ENCODE data around the gene BEX3. TPM values are rescaled to one million over a fixed set of nuclear protein-coding genes. Genes with fewer than 3 reads are reported as not detected.

The BEX3 gene
- total RNA-seq, 2 donors from 2014 or later, result 595 to 651 TPM

- no peak overlapping the region for H3K9ac ChIP-seq (ENCODE audit: extremely low read depth, low read length, poor library complexity, severe bottlenecking)
- H3K4me1 ChIP-seq (ENCODE audit: control insufficient read depth, insufficient read depth, low read length), result no peaks in the 10 kb centered on the region
- Mint-ChIP-seq H3K36me3 (ENCODE audit: low read depth) (peaks cover 8% of the 10 kb centered on the region), H3K4me1 (peaks cover 20% of the 10 kb centered on the region), H3K9me3 (peaks cover 12% of the 10 kb centered on the region), H3K27me3 (ENCODE audit: insufficient read depth) (no peaks in the 10 kb centered on the region), H3K4me3 (no peak overlapping the region), H3K27ac (no peak overlapping the region)
- no peak for TF ChIP-seq CTCF (conservative IDR thresholded peaks at IDR 0.05)
- no peak overlapping the region for H3K4me3 ChIP-seq (ENCODE audit: low read length)
- whole genome bisulfite sequencing, 2 experiments (ENCODE audit: insufficient coverage in 1 of 2, insufficient read length in 1 of 2), result 100% methylated on average over 1 to 2 of the region's 2 CpGs
- H3K36me3 ChIP-seq (ENCODE audit: control insufficient read depth, insufficient read depth, low read length), result peaks cover 8% of the 10 kb centered on the region
- H3K27me3 ChIP-seq (ENCODE audit: control insufficient read depth, insufficient read depth, low read length, poor library complexity, severe bottlenecking), result no peaks in the 10 kb centered on the region
- H3K9me3 ChIP-seq (ENCODE audit: control insufficient read depth, low read length), result no peaks in the 10 kb centered on the region
- no peak overlapping the region for H3K27ac ChIP-seq (ENCODE audit: low read depth, low read length)
- DNase-seq, result no peak
These were observed 3.5 kb upstream of the BEX3 start for GRCh38 chrX:103372886-103373285.

- peaks cover 12% of the 10 kb centered on the region for H3K9me3 Mint-ChIP-seq
- WGBS, 2 experiments (ENCODE audit: insufficient coverage in 1 of 2, insufficient read length in 1 of 2), result 97% methylated on average over 2 of the region's 3 CpGs; no CpG with 5 or more reads in 1 of the 2 experiments
- Histone ChIP-seq H3K27me3 (ENCODE audit: control insufficient read depth, insufficient read depth, low read length, poor library complexity, severe bottlenecking) (no peaks in the 10 kb centered on the region), H3K4me1 (ENCODE audit: control insufficient read depth, insufficient read depth, low read length) (no peaks in the 10 kb centered on the region), H3K9ac (ENCODE audit: extremely low read depth, low read length, poor library complexity, severe bottlenecking) (no peak overlapping the region), H3K36me3 (ENCODE audit: control insufficient read depth, insufficient read depth, low read length) (peaks cover 15% of the 10 kb centered on the region), H3K9me3 (ENCODE audit: control insufficient read depth, low read length) (no peaks in the 10 kb centered on the region), H3K4me3 (ENCODE audit: low read length) (no peak overlapping the region), H3K27ac (ENCODE audit: low read depth, low read length) (no peak overlapping the region)
- no peaks in the 10 kb centered on the region for H3K27me3 Mint-ChIP-seq (ENCODE audit: insufficient read depth)
- no peak overlapping the region for H3K4me3 Mint-ChIP-seq
- TF ChIP-seq CTCF (conservative IDR thresholded peaks at IDR 0.05), result no peak
- H3K27ac Mint-ChIP-seq, result no peak overlapping the region
- no peak for DNase-seq
- H3K4me1 Mint-ChIP-seq, result peaks cover 22% of the 10 kb centered on the region
- peaks cover 10% of the 10 kb centered on the region for H3K36me3 Mint-ChIP-seq (ENCODE audit: low read depth)
These were observed 2.8 kb upstream of the BEX3 start for GRCh38 chrX:103373581-103373980.

- DNase-seq, result peak; percentile 81
- peak overlapping the region; percentile 94 for H3K27ac Mint-ChIP-seq
- peak overlapping the region; percentile 77 for H3K9ac ChIP-seq (ENCODE audit: extremely low read depth, low read length, poor library complexity, severe bottlenecking)
- peaks cover 12% of the 10 kb centered on the region for H3K9me3 Mint-ChIP-seq
- no peaks in the 10 kb centered on the region for H3K4me1 ChIP-seq (ENCODE audit: control insufficient read depth, insufficient read depth, low read length)
- H3K27me3 Mint-ChIP-seq (ENCODE audit: insufficient read depth), result no peaks in the 10 kb centered on the region
- H3K36me3 Mint-ChIP-seq (ENCODE audit: low read depth), result peaks cover 26% of the 10 kb centered on the region
- H3K27me3 ChIP-seq (ENCODE audit: control insufficient read depth, insufficient read depth, low read length, poor library complexity, severe bottlenecking), result no peaks in the 10 kb centered on the region
- peak overlapping the region; percentile 88 for H3K4me3 ChIP-seq (ENCODE audit: low read length)
- no peak for TF ChIP-seq CTCF (conservative IDR thresholded peaks at IDR 0.05)
- peak overlapping the region; percentile 73 for H3K4me3 Mint-ChIP-seq
- WGBS, 2 experiments (ENCODE audit: insufficient coverage in 1 of 2, insufficient read length in 1 of 2), result 0 to 6% methylated on average over 1 to 2 of the region's 19 CpGs
- H3K36me3 ChIP-seq (ENCODE audit: control insufficient read depth, insufficient read depth, low read length), result peaks cover 25% of the 10 kb centered on the region
- H3K27ac ChIP-seq (ENCODE audit: low read depth, low read length), result peak overlapping the region; percentile 66
- no peaks in the 10 kb centered on the region for H3K9me3 ChIP-seq (ENCODE audit: control insufficient read depth, low read length)
- H3K4me1 Mint-ChIP-seq, result peaks cover 23% of the 10 kb centered on the region
These were observed 614 bp downstream of the BEX3 start for GRCh38 chrX:103376979-103377324.

All from endodermal cell (in vitro differentiated cells).